ENCODE data around the gene USH2A.

Gene USH2A

GRCh38 chr1:215780139-215780538 is 643.1 kb downstream of the USH2A start:
- H3K4me3 ChIP-seq (ENCODE audit: low read length): no peak overlapping the region
- no peak for DNase-seq (ENCODE audit: low read depth)

GRCh38 chr1:215779729-215780128 is 643.5 kb downstream of the USH2A start:
- no peak for TF ChIP-seq CTCF (conservative IDR thresholded peaks at IDR 0.05; ENCODE audit: low read depth, low read length)
- H3K4me3 ChIP-seq (ENCODE audit: low read length): no peak overlapping the region
- DNase-seq (ENCODE audit: low read depth): no peak

More at GRCh38 chr1:215780139-215780538, 643.1 kb downstream of the USH2A start:
- TF ChIP-seq CTCF (conservative IDR thresholded peaks at IDR 0.05; ENCODE audit: low read depth, low read length): no peak

- no peak for DNase-seq (ENCODE audit: low read depth)
- TF ChIP-seq CTCF (conservative IDR thresholded peaks at IDR 0.05; ENCODE audit: low read depth, low read length): no peak
- H3K4me3 ChIP-seq (ENCODE audit: low read length): no peak overlapping the region
Observed at GRCh38 chr1:215777370-215777925, 645.8 kb downstream of the USH2A start.

GRCh38 chr1:215776336-215776735 is 646.9 kb downstream of the USH2A start:
- DNase-seq (ENCODE audit: low read depth): no peak
- H3K4me3 ChIP-seq (ENCODE audit: low read length): no peak overlapping the region
- no peak for TF ChIP-seq CTCF (conservative IDR thresholded peaks at IDR 0.05; ENCODE audit: low read depth, low read length)

GRCh38 chr1:215772151-215772550 is 651.1 kb downstream of the USH2A start:
- DNase-seq (ENCODE audit: low read depth): no peak
- no peak for TF ChIP-seq CTCF (conservative IDR thresholded peaks at IDR 0.05; ENCODE audit: low read depth, low read length)

GRCh38 chr1:215768303-215768702 is 654.9 kb downstream of the USH2A start:
- H3K4me3 ChIP-seq (ENCODE audit: low read length): no peak overlapping the region
- no peak for TF ChIP-seq CTCF (conservative IDR thresholded peaks at IDR 0.05; ENCODE audit: low read depth, low read length)
- no peak for DNase-seq (ENCODE audit: low read depth)

More at GRCh38 chr1:215772151-215772550, 651.1 kb downstream of the USH2A start:
- no peak overlapping the region for H3K4me3 ChIP-seq (ENCODE audit: low read length)

- no peak overlapping the region for H3K4me3 ChIP-seq (ENCODE audit: low read length)
- no peak for DNase-seq (ENCODE audit: low read depth)
- no peak for TF ChIP-seq CTCF (conservative IDR thresholded peaks at IDR 0.05; ENCODE audit: low read depth, low read length)
Observed at GRCh38 chr1:215767761-215768160, 655.5 kb downstream of the USH2A start.
